T-cell (primary cell): ENCODE results near the gene CDHR3. TPM values are rescaled to one million over a fixed set of nuclear protein-coding genes. Genes with fewer than 3 reads are reported as not detected.

Source experiments
- ATAC-seq, 4 experiments: fragments of 200-7000 bp in 3 of 4; fragments of 150-1000 bp in 1 of 4; cut with Tn5 transposase; replicated peaks in 1 of 4; 1 replicate in 3 of 4; 2 replicates in 1 of 4; pipeline ENCODE4 v1.10.0; 2021; ENCODE audit warnings: moderate library complexity in 3 of 4, mild to moderate bottlenecking in 2 of 4, moderate number of reproducible peaks in 1 of 4
- CTCF ChIA-PET, 2 donors: fragments of 300-600 bp; sonication (Branson Sonifier 250); formaldehyde crosslinking; loops; one replicate each; lab custom pipeline; 2022; ENCODE audit warnings: antibody characterized with exemption in 2 of 2; lab: Charles Lee
- POLR2A ChIA-PET, 2 donors: fragments of 300-600 bp; sonication (Branson Sonifier 250); formaldehyde crosslinking; loops; one replicate each; lab custom pipeline; 2022; ENCODE audit warnings: antibody characterized with exemption in 2 of 2; lab: Charles Lee
- DNase-seq, 35 experiments: peaks; one replicate each; pipeline versions ENCODE4 v3.0.0 to v3.0.0-alpha.2; 2013 to 2023
- H3K27ac ChIP-seq: one replicate; pipeline ENCODE4 v1.5.1; 2013; ENCODE audit warnings: low read length
- H3K27me3 ChIP-seq, 2 experiments: replicated peaks in 1 of 2; 1 replicate in 1 of 2; 2 replicates in 1 of 2; pipeline versions ENCODE4 v1.6.1 to v1.7.0; 2013; ENCODE audit warnings: low read length in 1 of 2, mixed read lengths in 1 of 2; ENCODE audit not compliant: control insufficient read depth in 2 of 2, insufficient read depth in 2 of 2; ENCODE audit errors: extremely low read depth in 1 of 2
- H3K36me3 ChIP-seq, 2 donors: 1 replicate in 1 of 2; 2 replicates in 1 of 2; pipeline versions ENCODE4 v1.6.1 to v1.7.0; 2013; ENCODE audit warnings: low read length in 1 of 2; ENCODE audit not compliant: control insufficient read depth in 2 of 2, insufficient read depth in 1 of 2; ENCODE audit errors: extremely low read depth in 1 of 2
- H3K4me1 ChIP-seq, 2 experiments: 1 replicate in 1 of 2; 2 replicates in 1 of 2; pipeline versions ENCODE4 v1.6.1 to v1.7.0; 2013; ENCODE audit warnings: low read length in 2 of 2, mixed read lengths in 1 of 2; ENCODE audit not compliant: insufficient read depth in 2 of 2, control insufficient read depth in 1 of 2; ENCODE audit errors: extremely low read depth in 1 of 2
- H3K4me3 ChIP-seq, 2 donors: 1 replicate in 1 of 2; 2 replicates in 1 of 2; pipeline versions ENCODE4 v1.5.1 to v1.7.0; 2013; ENCODE audit warnings: mild to moderate bottlenecking in 2 of 2, low read length in 1 of 2, moderate library complexity in 1 of 2; ENCODE audit not compliant: control insufficient read depth in 1 of 2; ENCODE audit errors: extremely low read depth in 1 of 2
- H3K9me3 ChIP-seq: 2 replicates; pipeline ENCODE4 v1.7.0; 2013
- H3K27ac Mint-ChIP-seq, 2 donors: one replicate each; pipeline ENCODE4 v1.8.0; 2020 to 2021; ENCODE audit warnings: mild to moderate bottlenecking in 2 of 2, mixed read lengths in 2 of 2
- H3K27me3 Mint-ChIP-seq, 2 donors: one replicate each; pipeline ENCODE4 v1.8.0; 2021 to 2022; ENCODE audit warnings: mixed read lengths in 2 of 2
- H3K36me3 Mint-ChIP-seq: one replicate; pipeline ENCODE4 v1.8.0; 2021; ENCODE audit warnings: mixed read lengths
- H3K4me1 Mint-ChIP-seq, 3 donors: one replicate each; pipeline ENCODE4 v1.8.0; 2020 to 2022; ENCODE audit warnings: mixed read lengths in 3 of 3, mild to moderate bottlenecking in 1 of 3
- H3K4me3 Mint-ChIP-seq, 3 donors: one replicate each; pipeline ENCODE4 v1.8.0; 2020 to 2022; ENCODE audit warnings: mild to moderate bottlenecking in 3 of 3, mixed read lengths in 3 of 3, moderate library complexity in 3 of 3
- H3K9me3 Mint-ChIP-seq, 3 donors: one replicate each; pipeline ENCODE4 v1.8.0; 2020 to 2022; ENCODE audit warnings: mixed read lengths in 3 of 3
- WGBS: methylation state at CpG from one replicate; pipeline ENCODE4 v1.1.5; 2013; ENCODE audit warnings: missing lambda C conversion rate; ENCODE audit not compliant: insufficient coverage; 5-methylcytosine and 5-hydroxymethylcytosine counted together
- total RNA-seq, 35 experiments: library from RNA in 6 of 35; stranded (reverse) in 6 of 35; fragments of 120-200 nt in 1 of 35; gene quantifications; one replicate each; pipeline versions ENCODE4 v1.2.1 to v1.2.4 and lab custom pipeline; 2013 to 2026

Gene CDHR3
- total RNA-seq, 5 donors from 2014 or later (not counting 1 experiment from before 2014, with no cell fraction given), result 10.5 to 18.5 (median 14.5) TPM

- 100% methylated on average over 1 of the region's 3 CpGs for WGBS
- Mint-ChIP-seq H3K36me3 (no peaks in the 10 kb centered on the region), H3K27ac (no peak overlapping the region), H3K9me3 (no peaks in the 10 kb centered on the region), H3K4me1 (peaks cover 3 to 7% (median 6%) of the 10 kb centered on the region in 3 donors), H3K27me3 (no peaks in the 10 kb centered on the region), H3K4me3 (no peak overlapping the region)
- ChIA-PET POLR2A (no interaction called here), CTCF (interaction anchor here in 1 of 2 donors (0.5 kb wide), 1 partner anchor 35 kb away, joined by 3 read pairs; no protein-coding TSS in a partner anchor)
- no peaks in the 10 kb centered on the region for H3K4me1 ChIP-seq
- DNase-seq (no peak), ATAC-seq (no peak)
- H3K9me3 ChIP-seq, result no peaks in the 10 kb centered on the region
- H3K36me3 ChIP-seq, result no peaks in the 10 kb centered on the region
- no peak overlapping the region for H3K4me3 ChIP-seq
- peaks cover 0 to 4% of the 10 kb centered on the region in 2 experiments for H3K27me3 ChIP-seq
- H3K27ac ChIP-seq, result no peak overlapping the region
Observed at GRCh38 chr7:105937411-105937810, 25.7 kb upstream of the CDHR3 start.

- no peaks in the 10 kb centered on the region for H3K36me3 Mint-ChIP-seq
- no peaks in the 10 kb centered on the region for H3K4me1 Mint-ChIP-seq
- CTCF ChIA-PET, result no interaction called here
Observed at GRCh38 chr7:105940109-105940508, 23.0 kb upstream of the CDHR3 start.

GRCh38 chr7:105941596-105941995, 21.5 kb upstream of the CDHR3 start:
- Histone ChIP-seq H3K4me3 (no peak overlapping the region), H3K36me3 (no peaks in the 10 kb centered on the region), H3K27ac (no peak overlapping the region), H3K27me3 (peaks cover 0 to 4% of the 10 kb centered on the region in 2 experiments), H3K9me3 (no peaks in the 10 kb centered on the region), H3K4me1 (no peaks in the 10 kb centered on the region)
- H3K4me3 Mint-ChIP-seq, result no peak overlapping the region
- H3K9me3 Mint-ChIP-seq, result no peaks in the 10 kb centered on the region
- no peak for DNase-seq
- ATAC-seq, result no peak
- ChIA-PET CTCF (no interaction called here), POLR2A (no interaction called here)
- no peaks in the 10 kb centered on the region for H3K27me3 Mint-ChIP-seq
- H3K27ac Mint-ChIP-seq, result no peak overlapping the region
- no peaks in the 10 kb centered on the region for H3K36me3 Mint-ChIP-seq
- H3K4me1 Mint-ChIP-seq, result no peaks in the 10 kb centered on the region

More at GRCh38 chr7:105940109-105940508, 23.0 kb upstream of the CDHR3 start:
- Mint-ChIP-seq H3K9me3 (no peaks in the 10 kb centered on the region), H3K27me3 (no peaks in the 10 kb centered on the region), H3K27ac (no peak overlapping the region), H3K4me3 (no peak overlapping the region)
- WGBS, result 93% methylated on average over 2 of the region's 4 CpGs
- Histone ChIP-seq H3K27me3 (peaks cover 0 to 4% of the 10 kb centered on the region in 2 experiments), H3K27ac (no peak overlapping the region), H3K4me3 (no peak overlapping the region), H3K9me3 (no peaks in the 10 kb centered on the region), H3K36me3 (no peaks in the 10 kb centered on the region), H3K4me1 (no peaks in the 10 kb centered on the region)
- POLR2A ChIA-PET, result interaction anchor here in 1 of 2 donors (0.6 kb wide), 1 partner anchor 26 kb away, joined by 3 read pairs; no protein-coding TSS in a partner anchor
- DNase-seq (no peak), ATAC-seq (no peak)

- DNase-seq (no peak), ATAC-seq (no peak)
- Histone ChIP-seq H3K27ac (no peak overlapping the region), H3K4me1 (no peaks in the 10 kb centered on the region), H3K9me3 (no peaks in the 10 kb centered on the region), H3K4me3 (no peak overlapping the region), H3K36me3 (no peaks in the 10 kb centered on the region), H3K27me3 (peaks cover 0 to 4% of the 10 kb centered on the region in 2 experiments)
- Mint-ChIP-seq H3K4me1 (no peaks in the 10 kb centered on the region), H3K9me3 (no peaks in the 10 kb centered on the region), H3K4me3 (no peak overlapping the region), H3K27me3 (no peaks in the 10 kb centered on the region), H3K36me3 (no peaks in the 10 kb centered on the region), H3K27ac (no peak overlapping the region)
- 86% methylated on average over 1 of the region's 2 CpGs for WGBS
- ChIA-PET CTCF (no interaction called here), POLR2A (no interaction called here)
Observed at GRCh38 chr7:105943486-105943885, 19.6 kb upstream of the CDHR3 start.

GRCh38 chr7:105945848-105946247, 17.2 kb upstream of the CDHR3 start:
- Mint-ChIP-seq H3K27ac (no peak overlapping the region), H3K27me3 (no peaks in the 10 kb centered on the region), H3K4me1 (no peaks in the 10 kb centered on the region), H3K4me3 (no peak overlapping the region), H3K9me3 (no peaks in the 10 kb centered on the region), H3K36me3 (no peaks in the 10 kb centered on the region)
- DNase-seq, result no peak
- H3K9me3 ChIP-seq, result no peaks in the 10 kb centered on the region
- POLR2A ChIA-PET, result no interaction called here
- H3K4me1 ChIP-seq, result no peaks in the 10 kb centered on the region
- H3K27me3 ChIP-seq, result peaks cover 0 to 4% of the 10 kb centered on the region in 2 experiments
- CTCF ChIA-PET, result no interaction called here
- no peak for ATAC-seq
- 94% methylated on average over 2 of the region's 9 CpGs for WGBS
- H3K4me3 ChIP-seq, result no peak overlapping the region
- no peak overlapping the region for H3K27ac ChIP-seq
- H3K36me3 ChIP-seq, result no peaks in the 10 kb centered on the region

- H3K4me1 ChIP-seq, result no peaks in the 10 kb centered on the region
- Mint-ChIP-seq H3K36me3 (peaks cover 17% of the 10 kb centered on the region), H3K4me1 (no peaks in the 10 kb centered on the region), H3K27ac (no peak overlapping the region), H3K4me3 (no peak overlapping the region), H3K9me3 (peaks cover 5 to 9% (median 5%) of the 10 kb centered on the region in 3 donors), H3K27me3 (peaks cover 0 to 8% of the 10 kb centered on the region in 2 donors)
- H3K27me3 ChIP-seq, result peaks cover 0 to 3% of the 10 kb centered on the region in 2 experiments
- no CpG with 5 or more reads among the region's 2 CpGs for WGBS
- ChIA-PET POLR2A (interaction anchor here in 1 of 2 donors (0.6 kb wide), 1 partner anchor 42 kb away, joined by 6 read pairs; no protein-coding TSS in a partner anchor), CTCF (interaction anchor here in 1 of 2 donors (0.6 kb wide), 1 partner anchor 213 kb away, joined by 4 read pairs; no protein-coding TSS in a partner anchor)
- H3K27ac ChIP-seq, result no peak overlapping the region
- no peak for DNase-seq
- H3K4me3 ChIP-seq, result no peak overlapping the region
- no peaks in the 10 kb centered on the region for H3K9me3 ChIP-seq
- no peaks in the 10 kb centered on the region for H3K36me3 ChIP-seq
- ATAC-seq, result no peak
Observed at GRCh38 chr7:105951597-105951996, 11.5 kb upstream of the CDHR3 start.
